Measurements from ENCODE around the gene SLC25A15. TPM values are rescaled to one million over a fixed set of nuclear protein-coding genes. Genes with fewer than 3 reads are reported as not detected.

The SLC25A15 gene
- total RNA-seq, 1 experiment from 2014 or later: 24.5 TPM

- BruUV-seq (replicated peaks): no TSS peak
- no peak overlapping the region for H2AFZ ChIP-seq (ENCODE audit: low read depth, low read length, poor library complexity, severe bottlenecking)
- ChIA-PET RAD21 (ENCODE audit: low non-redundant PET in 1 of 2, low total read pairs in 2 of 2, uncharacterized antibody in 2 of 2, unreplicated experiment in 2 of 2) (no interaction called here), POLR2A (no interaction called here), CTCF (interaction anchor here (1.4 kb wide), 1 partner anchor 12 kb away, joined by 4 read pairs; no protein-coding TSS in a partner anchor)
- no peaks in the 10 kb centered on the region for H3K27me3 ChIP-seq (ENCODE audit: insufficient read depth, low read length)
- no peaks in the 10 kb centered on the region for H3K9me3 ChIP-seq (ENCODE audit: control insufficient read depth in 1 of 2, insufficient read depth in 1 of 2, low read depth in 1 of 2, low read length in 2 of 2)
- H4K20me1 ChIP-seq (ENCODE audit: insufficient read depth): no peaks in the 10 kb centered on the region
- intact Hi-C loops (cut with micrococcal nuclease): no loop called here
- no peaks in the 10 kb centered on the region for H3K9me2 ChIP-seq (ENCODE audit: insufficient read depth)
- H3K9ac ChIP-seq (ENCODE audit: low read length): no peak overlapping the region
- peaks cover 19% of the 10 kb centered on the region for H3K79me2 ChIP-seq (ENCODE audit: insufficient read depth, low read length)
- DNase-seq (ENCODE audit: low read depth, low spot score) (no peak), ATAC-seq (no peak)
- peaks cover 0 to 10% of the 10 kb centered on the region in 2 experiments; a peak in 2 of 4 replicates for H3K36me3 ChIP-seq (ENCODE audit: control insufficient read depth in 1 of 2, insufficient read depth in 2 of 2, low read length in 2 of 2)
- TF ChIP-seq POLR2AphosphoS5 (IDR thresholded peaks at IDR 0.05; ENCODE audit: low read depth, low read length) (no peak), RAD21 (IDR thresholded peaks at IDR 0.05; ENCODE audit: low read depth) (no peak), ZFX (IDR thresholded peaks at IDR 0.05) (no peak), CEBPB (IDR thresholded peaks at IDR 0.05; ENCODE audit: low read depth) (no peak), YY1 (IDR thresholded peaks at IDR 0.05; ENCODE audit: extremely low read depth, insufficient replicate concordance, low read depth, low read length) (no peak), TCF7L2 (IDR thresholded peaks at IDR 0.05; ENCODE audit: borderline replicate concordance, extremely low read depth, insufficient read depth, insufficient read length) (no peak), JUND (IDR thresholded peaks at IDR 0.05) (no peak), SRF (IDR thresholded peaks at IDR 0.05; ENCODE audit: low read depth) (no peak)
- TF ChIP-seq, protein P1, sequence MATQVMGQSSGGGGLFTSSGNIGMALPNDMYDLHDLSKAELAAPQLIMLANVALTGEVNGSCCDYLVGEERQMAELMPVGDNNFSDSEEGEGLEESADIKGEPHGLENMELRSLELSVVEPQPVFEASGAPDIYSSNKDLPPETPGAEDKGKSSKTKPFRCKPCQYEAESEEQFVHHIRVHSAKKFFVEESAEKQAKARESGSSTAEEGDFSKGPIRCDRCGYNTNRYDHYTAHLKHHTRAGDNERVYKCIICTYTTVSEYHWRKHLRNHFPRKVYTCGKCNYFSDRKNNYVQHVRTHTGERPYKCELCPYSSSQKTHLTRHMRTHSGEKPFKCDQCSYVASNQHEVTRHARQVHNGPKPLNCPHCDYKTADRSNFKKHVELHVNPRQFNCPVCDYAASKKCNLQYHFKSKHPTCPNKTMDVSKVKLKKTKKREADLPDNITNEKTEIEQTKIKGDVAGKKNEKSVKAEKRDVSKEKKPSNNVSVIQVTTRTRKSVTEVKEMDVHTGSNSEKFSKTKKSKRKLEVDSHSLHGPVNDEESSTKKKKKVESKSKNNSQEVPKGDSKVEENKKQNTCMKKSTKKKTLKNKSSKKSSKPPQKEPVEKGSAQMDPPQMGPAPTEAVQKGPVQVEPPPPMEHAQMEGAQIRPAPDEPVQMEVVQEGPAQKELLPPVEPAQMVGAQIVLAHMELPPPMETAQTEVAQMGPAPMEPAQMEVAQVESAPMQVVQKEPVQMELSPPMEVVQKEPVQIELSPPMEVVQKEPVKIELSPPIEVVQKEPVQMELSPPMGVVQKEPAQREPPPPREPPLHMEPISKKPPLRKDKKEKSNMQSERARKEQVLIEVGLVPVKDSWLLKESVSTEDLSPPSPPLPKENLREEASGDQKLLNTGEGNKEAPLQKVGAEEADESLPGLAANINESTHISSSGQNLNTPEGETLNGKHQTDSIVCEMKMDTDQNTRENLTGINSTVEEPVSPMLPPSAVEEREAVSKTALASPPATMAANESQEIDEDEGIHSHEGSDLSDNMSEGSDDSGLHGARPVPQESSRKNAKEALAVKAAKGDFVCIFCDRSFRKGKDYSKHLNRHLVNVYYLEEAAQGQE (IDR thresholded peaks at IDR 0.05; ENCODE audit: low read depth): no peak
- peaks cover 7 to 10% of the 10 kb centered on the region in 2 experiments; a peak in 2 of 4 replicates for H3K4me1 ChIP-seq (ENCODE audit: control insufficient read depth in 1 of 2, insufficient read depth in 2 of 2, low read length in 2 of 2)
- no peak overlapping the region for H3K27ac ChIP-seq (ENCODE audit: low read depth, low read length)
- H3K4me2 ChIP-seq (ENCODE audit: low read length): no peak overlapping the region
- no peak overlapping the region for H3K4me3 ChIP-seq (replicated peaks in 1 of 2; ENCODE audit: low read depth in 1 of 2, low read length in 2 of 2)
These were observed 23.8 kb upstream of the SLC25A15 start for GRCh38 chr13:40765602-40766001.

All from HCT116 (cell line).